GM23248 (cell line): ENCODE measurements around the gene OMA1.

Source experiments
- EZH2 ChIP-seq: fragments of 200-600 bp; sonication (generic); IDR thresholded peaks from 2 replicates; pipeline ENCODE4 v1.6.1; 2018; ENCODE audit warnings: antibody characterized with exemption, mild to moderate bottlenecking; ENCODE audit not compliant: insufficient read depth, poor library complexity, severe bottlenecking
- EZH2phosphoT487 ChIP-seq: fragments of 200-600 bp; sonication (generic); IDR thresholded peaks from 2 replicates; pipeline ENCODE4 v1.6.1; 2018; ENCODE audit warnings: antibody characterized with exemption, moderate library complexity, mild to moderate bottlenecking, low read depth; ENCODE audit not compliant: insufficient read depth

DNA sequence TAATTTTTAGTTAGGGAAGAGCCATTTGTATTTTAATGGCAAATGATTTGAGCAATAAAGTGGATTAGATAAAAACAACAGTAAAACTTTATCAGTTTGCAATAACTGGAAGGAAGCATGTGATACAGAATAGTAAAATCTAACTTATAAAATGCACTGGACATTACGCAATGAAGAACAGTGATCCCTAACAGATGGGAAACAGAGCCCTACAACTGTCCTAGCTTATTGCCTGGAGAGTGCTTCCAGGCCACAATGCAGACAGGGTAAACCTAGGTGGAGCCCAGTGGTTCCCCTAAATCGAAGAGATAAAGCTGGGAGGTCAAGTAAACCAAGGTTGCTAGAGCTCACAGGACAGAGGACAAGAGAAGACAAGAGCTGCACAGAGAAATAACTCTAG, 7.0 kb downstream of the OMA1 start:
- TF ChIP-seq EZH2phosphoT487 (no peak), EZH2 (no peak)
